Measurements from ENCODE around the gene KCNIP4. TPM values are rescaled to one million over a fixed set of nuclear protein-coding genes. Genes with fewer than 3 reads are reported as not detected.
A peak's percentile ranks its signal among the peaks of the same experiment; 100 is the strongest.

KCNIP4 gene
- total RNA-seq, 2 donors from 2014 or later: 1.2 TPM; not detected in 1

DNA sequence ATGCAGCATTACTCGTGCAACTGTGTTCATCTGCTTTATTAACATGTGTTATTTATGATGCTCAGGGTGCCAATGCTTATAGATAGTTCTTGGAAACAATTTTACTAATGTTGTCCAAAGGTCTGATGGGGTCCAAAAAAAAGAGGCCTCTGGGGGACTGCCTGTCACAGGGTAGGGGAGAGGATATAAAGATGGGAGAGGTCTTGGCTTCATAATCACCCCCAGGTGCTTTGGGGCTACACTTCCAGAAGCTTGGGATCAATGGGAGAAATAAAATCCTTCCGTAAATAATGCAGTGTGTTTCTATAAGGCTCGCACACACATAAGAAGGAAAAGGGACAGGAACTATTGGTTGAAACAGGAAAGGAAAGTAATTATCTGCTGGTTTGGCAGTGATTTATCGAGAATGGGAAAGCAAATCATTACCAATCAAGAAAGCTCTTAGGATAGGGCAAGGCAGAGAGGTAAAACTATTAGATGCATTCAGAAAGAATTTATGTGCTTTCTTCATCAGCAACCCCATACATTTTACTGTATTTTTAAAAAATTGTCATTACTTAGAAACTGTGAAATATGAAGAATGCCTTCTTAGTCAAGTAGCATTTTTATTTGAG, 677.0 kb downstream of the KCNIP4 start:
- Histone ChIP-seq H3K36me3 (no peaks in the 10 kb centered on the region), H3K9me3 (no peaks in the 10 kb centered on the region), H3K4me3 (no peak overlapping the region), H3K27me3 (replicated peaks; ENCODE audit: insufficient read depth) (no peaks in the 10 kb centered on the region), H3K4me1 (replicated peaks) (no peaks in the 10 kb centered on the region), H3K27ac (no peak overlapping the region)
- TF ChIP-seq, protein P1, sequence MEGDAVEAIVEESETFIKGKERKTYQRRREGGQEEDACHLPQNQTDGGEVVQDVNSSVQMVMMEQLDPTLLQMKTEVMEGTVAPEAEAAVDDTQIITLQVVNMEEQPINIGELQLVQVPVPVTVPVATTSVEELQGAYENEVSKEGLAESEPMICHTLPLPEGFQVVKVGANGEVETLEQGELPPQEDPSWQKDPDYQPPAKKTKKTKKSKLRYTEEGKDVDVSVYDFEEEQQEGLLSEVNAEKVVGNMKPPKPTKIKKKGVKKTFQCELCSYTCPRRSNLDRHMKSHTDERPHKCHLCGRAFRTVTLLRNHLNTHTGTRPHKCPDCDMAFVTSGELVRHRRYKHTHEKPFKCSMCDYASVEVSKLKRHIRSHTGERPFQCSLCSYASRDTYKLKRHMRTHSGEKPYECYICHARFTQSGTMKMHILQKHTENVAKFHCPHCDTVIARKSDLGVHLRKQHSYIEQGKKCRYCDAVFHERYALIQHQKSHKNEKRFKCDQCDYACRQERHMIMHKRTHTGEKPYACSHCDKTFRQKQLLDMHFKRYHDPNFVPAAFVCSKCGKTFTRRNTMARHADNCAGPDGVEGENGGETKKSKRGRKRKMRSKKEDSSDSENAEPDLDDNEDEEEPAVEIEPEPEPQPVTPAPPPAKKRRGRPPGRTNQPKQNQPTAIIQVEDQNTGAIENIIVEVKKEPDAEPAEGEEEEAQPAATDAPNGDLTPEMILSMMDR (IDR thresholded peaks at IDR 0.05): no peak
- TF ChIP-seq POLR2AphosphoS5 (IDR thresholded peaks at IDR 0.05) (no peak), POLR2A (IDR thresholded peaks at IDR 0.05) (no peak)
- WGBS: 70% methylated on average over 4 of the region's 4 CpGs
- DNase-seq (ENCODE audit: low spot score): no peak
- intact Hi-C loops (cut with DNase I): no loop called here

GRCh38 chr4:21248331-21248730, 700.2 kb downstream of the KCNIP4 start:
- Histone ChIP-seq H3K4me3 (no peak overlapping the region), H3K27me3 (replicated peaks; ENCODE audit: insufficient read depth) (no peaks in the 10 kb centered on the region), H3K4me1 (replicated peaks) (no peaks in the 10 kb centered on the region), H3K9me3 (no peaks in the 10 kb centered on the region), H3K27ac (no peak overlapping the region), H3K36me3 (no peaks in the 10 kb centered on the region)
- WGBS: 86% methylated on average over 4 of the region's 4 CpGs
- DNase-seq (ENCODE audit: low spot score): no peak
- TF ChIP-seq, protein P1 (IDR thresholded peaks at IDR 0.05): no peak
- TF ChIP-seq POLR2AphosphoS5 (IDR thresholded peaks at IDR 0.05) (no peak), POLR2A (IDR thresholded peaks at IDR 0.05) (no peak)
- intact Hi-C loops (cut with DNase I): no loop called here

- no peaks in the 10 kb centered on the region for H3K27me3 ChIP-seq (replicated peaks; ENCODE audit: insufficient read depth)
- no peaks in the 10 kb centered on the region for H3K36me3 ChIP-seq
- WGBS: 56% methylated on average over 2 of the region's 2 CpGs
- H3K4me1 ChIP-seq (replicated peaks): no peaks in the 10 kb centered on the region
- H3K27ac ChIP-seq: no peak overlapping the region
- no peak overlapping the region for H3K4me3 ChIP-seq
- intact Hi-C loops (cut with DNase I): no loop called here
- DNase-seq (ENCODE audit: low spot score): no peak
- H3K9me3 ChIP-seq: no peaks in the 10 kb centered on the region
- TF ChIP-seq POLR2A (IDR thresholded peaks at IDR 0.05) (no peak), POLR2AphosphoS5 (IDR thresholded peaks at IDR 0.05) (no peak)
- TF ChIP-seq, protein P1 (IDR thresholded peaks at IDR 0.05): no peak
Measured at GRCh38 chr4:21242163-21242562, 706.4 kb downstream of the KCNIP4 start.

- Histone ChIP-seq H3K4me1 (replicated peaks) (no peaks in the 10 kb centered on the region), H3K4me3 (no peak overlapping the region), H3K9me3 (no peaks in the 10 kb centered on the region), H3K36me3 (no peaks in the 10 kb centered on the region), H3K27me3 (replicated peaks; ENCODE audit: insufficient read depth) (no peaks in the 10 kb centered on the region), H3K27ac (no peak overlapping the region)
- intact Hi-C loops (cut with DNase I): no loop called here
- peak; percentile 40 for DNase-seq (ENCODE audit: low spot score)
- TF ChIP-seq POLR2A (IDR thresholded peaks at IDR 0.05): no peak
- peak; percentile 41 for TF ChIP-seq POLR2AphosphoS5 (IDR thresholded peaks at IDR 0.05)
- WGBS: 11% methylated on average over 2 of the region's 2 CpGs
Measured at GRCh38 chr4:21226637-21227538, 721.7 kb downstream of the KCNIP4 start.

DNA sequence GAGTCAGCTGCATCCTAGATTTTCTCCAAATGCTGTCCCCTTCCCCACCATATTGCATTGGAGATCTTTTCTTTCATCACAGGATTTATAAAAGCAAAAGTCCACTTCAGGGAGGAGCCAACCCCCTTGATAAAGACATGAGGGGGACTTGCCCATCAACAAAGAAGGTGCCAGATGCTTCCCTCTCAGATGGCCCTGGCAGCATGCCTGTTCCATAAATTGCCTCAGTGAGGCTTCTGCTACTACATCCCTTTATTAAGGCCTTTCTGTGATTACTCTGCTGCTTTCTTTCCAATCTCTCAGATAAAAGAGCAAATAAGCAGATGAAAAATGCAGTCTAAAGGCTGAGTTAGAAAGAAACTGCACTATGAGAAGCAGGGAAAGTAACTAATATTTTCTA, 736.7 kb downstream of the KCNIP4 start:
- H3K36me3 ChIP-seq: no peaks in the 10 kb centered on the region
- no peak overlapping the region for H3K4me3 ChIP-seq
- no peak for TF ChIP-seq POLR2A (IDR thresholded peaks at IDR 0.05)
- no peak for TF ChIP-seq POLR2AphosphoS5 (IDR thresholded peaks at IDR 0.05)
- TF ChIP-seq, protein P1 (IDR thresholded peaks at IDR 0.05): no peak
- H3K27ac ChIP-seq: no peak overlapping the region
- no peak for DNase-seq (ENCODE audit: low spot score)
- intact Hi-C loops (cut with DNase I): no loop called here
- no peaks in the 10 kb centered on the region for H3K27me3 ChIP-seq (replicated peaks; ENCODE audit: insufficient read depth)
- no peaks in the 10 kb centered on the region for H3K9me3 ChIP-seq
- H3K4me1 ChIP-seq (replicated peaks): no peaks in the 10 kb centered on the region
